ENCODE measurements around the gene OTOG.

OTOG gene

GRCh38 chr11:17563961-17564686, 17.1 kb downstream of the OTOG start:
- no peak for DNase-seq

GRCh38 chr11:17564687-17565042, 17.6 kb downstream of the OTOG start:
- DNase-seq: peak; percentile 31

GRCh38 chr11:17568944-17569343, 21.9 kb downstream of the OTOG start:
- no peak for DNase-seq

GRCh38 chr11:17570034-17570433, 23.0 kb downstream of the OTOG start:
- DNase-seq: no peak

GRCh38 chr11:17571431-17572358, 24.6 kb downstream of the OTOG start:
- DNase-seq: no peak

- DNase-seq: peak; percentile 31
Observed at GRCh38 chr11:17572359-17572690, 25.3 kb downstream of the OTOG start.

GRCh38 chr11:17572791-17573460, 25.9 kb downstream of the OTOG start:
- no peak for DNase-seq

GRCh38 chr11:17573526-17573925, 26.5 kb downstream of the OTOG start:
- DNase-seq: no peak

- DNase-seq: no peak
Observed at GRCh38 chr11:17574141-17575091, 27.4 kb downstream of the OTOG start.

GRCh38 chr11:17575431-17576425, 28.7 kb downstream of the OTOG start:
- DNase-seq: no peak

- no peak for DNase-seq
Observed at GRCh38 chr11:17578296-17578695, 31.2 kb downstream of the OTOG start.

- DNase-seq: no peak
Observed at GRCh38 chr11:17578958-17579357, 31.9 kb downstream of the OTOG start.

- no peak for DNase-seq
Observed at GRCh38 chr11:17579451-17579850, 32.4 kb downstream of the OTOG start.

- no peak for DNase-seq
Observed at GRCh38 chr11:17580271-17580670, 33.2 kb downstream of the OTOG start.

- no peak for DNase-seq
Observed at GRCh38 chr11:17581036-17581731, 34.1 kb downstream of the OTOG start.

- DNase-seq: no peak
Observed at GRCh38 chr11:17581732-17582053, 34.6 kb downstream of the OTOG start.

GRCh38 chr11:17585911-17586695, 39.0 kb downstream of the OTOG start:
- DNase-seq: no peak

- DNase-seq: no peak
Observed at GRCh38 chr11:17588166-17588565, 41.1 kb downstream of the OTOG start.

GRCh38 chr11:17588721-17589120, 41.7 kb downstream of the OTOG start:
- no peak for DNase-seq

GRCh38 chr11:17590463-17590862, 43.4 kb downstream of the OTOG start:
- DNase-seq: no peak

Measured in hematopoietic multipotent progenitor cell treated with erythropoietin and hydrocortisone succinate and interleukin-3 and kit ligand, for 6 days (in vitro differentiated cells).